K562 (cell line): ENCODE measurements around the gene ARHGEF16. TPM values are rescaled to one million over a fixed set of nuclear protein-coding genes. Genes with fewer than 3 reads are reported as not detected.

Source experiments
- ATAC-seq: fragments of 200-7000 bp; cut with Tn5 transposase; 3 replicates; pipeline ENCODE4 v1.9.1; 2020; ENCODE audit warnings: moderate library complexity
- BruUV-seq: library from RNA; stranded (reverse); fragments of 400-500 nt; replicated peaks from 2 replicates; lab custom pipeline; 2021; lab: Mats Ljungman, UMichigan
- CTCF ChIA-PET: fragments of 300-600 bp; formaldehyde crosslinking; extraction: SDS; loops from one replicate; lab custom pipeline; 2021; ENCODE audit warnings: low intra/inter-chr PET ratio; lab: Yijun Ruan, JAX
- POLR2A ChIA-PET: fragments of 300-600, 350-650 bp; sonication (Branson Sonifier 250); formaldehyde crosslinking; extraction: SDS; loops from one replicate; lab custom pipeline; 2021; ENCODE audit warnings: antibody characterized with exemption, inconsistent platforms; lab: Yijun Ruan, JAX
- DNase-seq, 4 experiments: peaks; one replicate each; pipeline versions ENCODE4 v3.0.0 to v3.0.0-alpha.2; 2011 to 2018; ENCODE audit warnings: low spot score in 3 of 4, mixed read lengths in 3 of 4; ENCODE audit errors: extremely low read depth in 1 of 4
- FAIRE-seq: peaks from 2 replicates; lab custom pipeline; 2011; peaks lifted over from hg19 to GRCh38; lab: Jason Lieb, UNC
- H2AFZ ChIP-seq: 2 replicates; pipeline ENCODE4 v1.6.0; 2011; ENCODE audit warnings: low read depth, low read length, control low read depth, inconsistent platforms
- H3K27ac ChIP-seq: fragments of 200-600 bp; 3 replicates; pipeline ENCODE4 v1.8.0; 2011; ENCODE audit warnings: low read depth, mild to moderate bottlenecking, control low read depth, inconsistent platforms, low read length, moderate library complexity, mixed read lengths; ENCODE audit errors: extremely low read depth
- H3K27me3 ChIP-seq, 2 experiments: fragments of 300-600 bp in 1 of 2; 2 replicates in 1 of 2; 3 replicates in 1 of 2; pipeline versions ENCODE4 v1.6.0 to v1.8.0; 2011; ENCODE audit warnings: inconsistent platforms in 2 of 2, low read length in 2 of 2, mild to moderate bottlenecking in 1 of 2, mixed read lengths in 1 of 2, moderate library complexity in 1 of 2; ENCODE audit not compliant: control insufficient read depth in 2 of 2, insufficient read depth in 2 of 2
- H3K36me3 ChIP-seq: fragments of 300-600 bp; 3 replicates; pipeline ENCODE4 v1.8.0; 2011; ENCODE audit warnings: mild to moderate bottlenecking, low read length, inconsistent platforms; ENCODE audit not compliant: control insufficient read depth, insufficient read depth
- H3K4me1 ChIP-seq, 2 experiments: fragments of 200-600 bp in 1 of 2; replicated peaks in 1 of 2; 2 replicates in 1 of 2; 3 replicates in 1 of 2; pipeline versions ENCODE4 v1.5.1 to v1.8.0; 2011; ENCODE audit warnings: inconsistent platforms in 2 of 2, low read length in 2 of 2, mild to moderate bottlenecking in 1 of 2, mixed read lengths in 1 of 2, moderate library complexity in 1 of 2; ENCODE audit not compliant: control insufficient read depth in 2 of 2, insufficient read depth in 2 of 2
- H3K4me2 ChIP-seq: 2 replicates; pipeline ENCODE4 v1.6.1; 2011; ENCODE audit warnings: low read length, control low read depth, inconsistent platforms, mixed read lengths; ENCODE audit not compliant: insufficient read depth
- H3K4me3 ChIP-seq: fragments of 200-600 bp; sonication (generic), shearing (Covaris generic); 2 replicates; pipeline ENCODE4 v1.5.1; 2016; ENCODE audit warnings: control low read depth, inconsistent platforms
- H3K79me2 ChIP-seq: fragments of 200-600 bp; 3 replicates; pipeline ENCODE4 v1.8.0; 2011; ENCODE audit warnings: low read length, inconsistent platforms; ENCODE audit not compliant: control insufficient read depth, insufficient read depth
- H3K9ac ChIP-seq, 2 experiments: 2 replicates each; pipeline versions ENCODE4 v1.6.0 to v1.6.1; 2011; ENCODE audit warnings: low read depth in 2 of 2, low read length in 2 of 2, control low read depth in 1 of 2, inconsistent platforms in 1 of 2, mild to moderate bottlenecking in 1 of 2, mixed read lengths in 1 of 2; ENCODE audit not compliant: insufficient read depth in 1 of 2
- H3K9me1 ChIP-seq: one replicate; pipeline ENCODE4 v1.6.0; 2011; ENCODE audit warnings: inconsistent platforms, mild to moderate bottlenecking, low read length, moderate library complexity; ENCODE audit not compliant: control insufficient read depth, insufficient read depth
- H3K9me3 ChIP-seq: replicated peaks from 2 replicates; pipeline ENCODE4 v1.5.1; 2011; ENCODE audit warnings: low read depth, low read length, inconsistent platforms; ENCODE audit not compliant: control insufficient read depth, insufficient read depth
- H4K20me1 ChIP-seq: replicated peaks from 2 replicates; pipeline ENCODE4 v1.6.1; 2011; ENCODE audit warnings: low read length, inconsistent platforms, mixed read lengths; ENCODE audit not compliant: control insufficient read depth, insufficient read depth
- FOXP1 ChIP-seq: sonication (generic); formaldehyde crosslinking; IDR thresholded peaks from 2 replicates; pipeline ENCODE4 v1.8.0; 2022; ENCODE audit warnings: mild to moderate bottlenecking, missing genetic modification reagents
- GTF2E2 ChIP-seq: fragments of 200-800 bp; sonication (Bioruptor generic); IDR thresholded peaks from 2 replicates; pipeline ENCODE4 v1.6.1; 2016; ENCODE audit warnings: missing genetic modification characterization, missing compliant biosample characterization
- MYC ChIP-seq, 2 experiments: fragments of 250-450 bp in 1 of 2; sonication (Bioruptor Pico) in 1 of 2; IDR thresholded peaks; 2 replicates each; pipeline versions ENCODE4 v1.5.1 to v1.6.1; 2012 to 2021; ENCODE audit warnings: low read depth in 2 of 2, borderline replicate concordance in 1 of 2, improper control_type of control experiment in 1 of 2, low read length in 1 of 2, mild to moderate bottlenecking in 1 of 2, moderate library complexity in 1 of 2
- NCOA4 ChIP-seq: fragments of 450-650 bp; IDR thresholded peaks from 2 replicates; pipeline ENCODE4 v1.6.1; 2018; ENCODE audit warnings: mild to moderate bottlenecking; ENCODE audit not compliant: partially characterized antibody
- NR2C2 ChIP-seq, 2 experiments: fragments of 200-800 bp in 1 of 2; sonication (Bioruptor generic) in 1 of 2; sonication (generic) in 1 of 2; formaldehyde crosslinking in 1 of 2; IDR thresholded peaks; 2 replicates each; pipeline versions ENCODE4 v1.6.1 to v1.8.0; 2016 to 2022; ENCODE audit warnings: mild to moderate bottlenecking in 1 of 2, missing compliant biosample characterization in 1 of 2, missing genetic modification characterization in 1 of 2, missing genetic modification reagents in 1 of 2
- RBM34 ChIP-seq: fragments of 200-400 bp; formaldehyde crosslinking; IDR thresholded peaks from 2 replicates; pipeline ENCODE4 v1.6.1; 2018; ENCODE audit warnings: low read length, borderline replicate concordance; ENCODE audit not compliant: insufficient read depth
- RFX1 ChIP-seq: fragments of 450-650 bp; IDR thresholded peaks from 2 replicates; pipeline ENCODE4 v1.6.1; 2016; ENCODE audit warnings: mild to moderate bottlenecking, moderate library complexity
- ZNF140 ChIP-seq: fragments of 250-450 bp; sonication (Bioruptor Pico); IDR thresholded peaks from 2 replicates; pipeline ENCODE4 v1.8.0; 2021; ENCODE audit warnings: moderate library complexity, mild to moderate bottlenecking, inconsistent platforms
- ZNF184 ChIP-seq: sonication (generic); formaldehyde crosslinking; IDR thresholded peaks from 2 replicates; pipeline ENCODE4 v1.5.0; 2020; ENCODE audit warnings: missing genetic modification reagents
- ZNF583 ChIP-seq: fragments of 250-450 bp; sonication (Bioruptor Pico); IDR thresholded peaks from 2 replicates; pipeline ENCODE4 v1.4.0; 2020
- ZNF589 ChIP-seq: fragments of 200-800 bp; sonication (Bioruptor generic); IDR thresholded peaks from 2 replicates; pipeline ENCODE4 v1.6.1; 2016; ENCODE audit warnings: low read depth, missing genetic modification characterization, missing compliant biosample characterization
- ZNF717 ChIP-seq: fragments of 250-450 bp; sonication (Bioruptor Pico); IDR thresholded peaks from 2 replicates; pipeline ENCODE4 v1.5.0; 2021
- WGBS: fragments of 100-300 bp; shearing (Covaris generic); methylation state at CpG from one replicate; pipeline ENCODE4 v1.1.6; 2016; ENCODE audit warnings: low coverage, mixed read lengths; ENCODE audit not compliant: insufficient coverage; ENCODE audit errors: missing lambda C conversion rate; 5-methylcytosine and 5-hydroxymethylcytosine counted together
- in situ Hi-C: fragments of 300-500 bp; cut with MboI; formaldehyde crosslinking; loops from 4 replicates; pipeline ENCODE4 v1.15.0; 2018; ENCODE audit warnings: inconsistent platforms, mixed read lengths
- intact Hi-C: fragments of 100-400 bp; cut with micrococcal nuclease; formaldehyde crosslinking; loops from 2 replicates; pipeline ENCODE4 v1.14.2; 2022
- polyA plus RNA-seq, 8 experiments: library from polyadenylated mRNA; depleted of rRNA in 4 of 8; stranded (reverse) in 5 of 8; unstranded in 3 of 8; fragments of >200 nt; fragmentation: Nextera tagmentation in 2 of 8; fragmentation: Illumina TruSeq in 1 of 8; extraction: Ambion mirVana in 2 of 8; extraction: Trizol in 1 of 8; gene quantifications; 2 replicates each; pipeline versions ENCODE4 v1.2.1 to v1.2.3, GENCODE V29; 2011 to 2014; ENCODE audit warnings: inconsistent platforms in 1 of 8, missing spikeins in 1 of 8
- total RNA-seq, 7 experiments: library from RNA; depleted of rRNA in 6 of 7; stranded (reverse); fragments of >200 nt in 6 of 7; fragmentation: Illumina TruSeq in 2 of 7; extraction: Trizol in 2 of 7; gene quantifications; 2 replicates each; pipeline versions ENCODE4 v1.2.1 to v1.2.3, GENCODE V29; 2011 to 2021; ENCODE audit warnings: low replicate concordance in 1 of 7
- TF ChIP-seq, protein P1 (sequence below): fragments of 450-650 bp; formaldehyde crosslinking; conservative IDR thresholded peaks from 2 replicates; pipeline ENCODE4 v1.4.0; 2022; ENCODE audit warnings: mild to moderate bottlenecking, missing genetic modification characterization

The ARHGEF16 gene
- total and polyA plus RNA-seq, 9 of the 15 experiments (the other 6 are each of a cell fraction or from before 2014, with no cell fraction given): 0.15 to 1.2 (median 0.49) TPM; not detected in 2

DNA sequence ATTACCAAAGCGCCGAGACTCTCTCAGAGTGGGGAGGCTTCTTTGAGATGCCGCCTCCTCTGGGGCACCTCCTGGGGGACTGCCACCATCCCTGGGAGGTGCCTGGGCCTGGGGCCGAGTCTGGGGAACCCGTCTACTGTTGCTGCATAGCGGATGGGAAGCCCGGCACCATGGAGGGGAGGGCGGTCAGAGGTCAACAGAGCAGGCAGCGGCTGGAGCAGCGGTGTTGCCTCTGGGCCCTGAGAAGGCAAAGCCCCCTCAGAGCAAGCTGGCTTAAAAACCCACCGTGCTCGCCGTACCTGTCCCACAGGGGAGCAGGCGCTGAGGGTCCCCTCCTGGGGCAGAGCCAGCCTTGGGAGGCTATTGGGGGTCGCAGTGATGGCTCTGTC is 62.0 kb downstream of the ARHGEF16 start (continued):
- no peak for TF ChIP-seq ZNF140
- TF ChIP-seq NCOA4: no peak
- TF ChIP-seq ZNF184 (CRISPR knock-in tag): no peak
- TF ChIP-seq, all 486 proteins: peak for 0

DNA sequence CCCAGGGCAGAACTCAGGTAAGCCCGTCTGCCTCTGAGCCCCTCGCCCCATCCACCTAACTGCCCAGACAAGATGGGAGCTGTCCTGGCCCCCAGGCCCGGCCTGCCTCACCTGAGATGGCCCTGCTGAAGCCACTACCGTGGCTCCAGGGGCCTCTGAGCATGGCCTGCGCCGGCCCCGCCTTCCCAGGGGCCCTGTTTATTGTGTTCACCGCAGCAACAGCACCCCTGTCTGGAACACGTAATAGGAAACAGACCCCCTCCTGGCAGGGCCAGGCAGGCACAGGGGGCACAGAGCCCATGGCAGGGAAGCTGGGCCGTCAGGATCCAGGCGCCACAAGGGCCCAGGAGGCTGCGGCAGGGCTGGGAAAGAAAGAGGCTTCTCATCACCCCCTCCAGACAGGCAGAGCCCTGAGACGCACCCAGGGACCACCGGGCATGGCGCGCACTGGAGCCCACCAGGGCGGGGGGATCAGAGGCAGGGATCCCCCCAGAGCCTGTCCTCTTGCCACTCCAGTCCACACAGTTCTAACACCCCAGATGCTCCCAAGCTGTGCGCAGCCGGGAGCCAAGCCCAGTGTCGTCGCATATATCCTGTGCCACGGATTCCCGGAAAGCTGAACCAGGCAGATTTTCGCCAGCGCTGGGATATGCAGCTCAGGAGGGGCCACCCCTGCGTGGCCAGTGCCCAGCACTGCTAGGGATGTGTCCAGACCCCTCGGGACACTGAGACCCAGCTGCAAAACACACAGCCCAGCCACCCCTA is 62.6 kb downstream of the ARHGEF16 start:
- CTCF ChIA-PET: no interaction called here
- WGBS: 6% methylated on average over 27 of the region's 27 CpGs
- H3K27ac ChIP-seq: no peak overlapping the region

More for the DNA sequence above, 62.6 kb downstream of the ARHGEF16 start:
- ATAC-seq (no peak), FAIRE-seq (no peak), DNase-seq (no peak)
- intact Hi-C loops (no loop called here), in situ Hi-C loops (no loop called here)
- BruUV-seq: no TSS peak
- POLR2A ChIA-PET: interaction anchor here (0.7 to 1.6 kb wide), 2 partner anchors 11 to 17 kb away, joined by 3 to 4 read pairs; no protein-coding TSS in a partner anchor
- TF ChIP-seq ZNF589 (CRISPR knock-in tag) (no peak), MYC (IDR thresholded peaks at IDR 0.05; ENCODE audit: low read depth, low read length) (no peak), MYC (CRISPR knock-in tag; IDR thresholded peaks at IDR 0.05; ENCODE audit: borderline replicate concordance, low read depth) (no peak), RBM34 (no peak), GTF2E2 (tag) (no peak), RFX1 (no peak), FOXP1 (CRISPR knock-in tag) (no peak), ZNF717 (no peak), NR2C2 (CRISPR knock-in tag; IDR thresholded peaks at IDR 0.05) (no peak), NR2C2 (tag; IDR thresholded peaks at IDR 0.05) (no peak), ZNF583 (CRISPR knock-in tag) (no peak)
- TF ChIP-seq, protein P1, sequence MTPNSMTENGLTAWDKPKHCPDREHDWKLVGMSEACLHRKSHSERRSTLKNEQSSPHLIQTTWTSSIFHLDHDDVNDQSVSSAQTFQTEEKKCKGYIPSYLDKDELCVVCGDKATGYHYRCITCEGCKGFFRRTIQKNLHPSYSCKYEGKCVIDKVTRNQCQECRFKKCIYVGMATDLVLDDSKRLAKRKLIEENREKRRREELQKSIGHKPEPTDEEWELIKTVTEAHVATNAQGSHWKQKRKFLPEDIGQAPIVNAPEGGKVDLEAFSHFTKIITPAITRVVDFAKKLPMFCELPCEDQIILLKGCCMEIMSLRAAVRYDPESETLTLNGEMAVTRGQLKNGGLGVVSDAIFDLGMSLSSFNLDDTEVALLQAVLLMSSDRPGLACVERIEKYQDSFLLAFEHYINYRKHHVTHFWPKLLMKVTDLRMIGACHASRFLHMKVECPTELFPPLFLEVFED (CRISPR knock-in tag): no peak
- no peaks in the 10 kb centered on the region for H3K36me3 ChIP-seq
- H3K27me3 ChIP-seq: peaks cover 2 to 45% of the 10 kb centered on the region in 2 experiments; a peak in 3 of 5 replicates
- H2AFZ ChIP-seq: no peak overlapping the region
- no peak overlapping the region for H3K4me3 ChIP-seq
- no peaks in the 10 kb centered on the region for H3K79me2 ChIP-seq
- H4K20me1 ChIP-seq: peaks cover 8% of the 10 kb centered on the region; the same call in 1 of the 2 replicates
- H3K9me1 ChIP-seq: no peaks in the 10 kb centered on the region
- no peak overlapping the region for H3K4me2 ChIP-seq
- peaks cover 0 to 39% of the 10 kb centered on the region in 2 experiments; a peak in 2 of 5 replicates for H3K4me1 ChIP-seq
- no peaks in the 10 kb centered on the region; the same call in 1 of the 2 replicates for H3K9me3 ChIP-seq
- no peak overlapping the region for H3K9ac ChIP-seq
